Suppressor macrophage treated with lipopolysaccharide for 4 hours (primary cell): ENCODE measurements around the gene TMX1.

Experiments
- DNase-seq: peaks from one replicate; pipeline ENCODE4 v3.0.0-alpha.2; 2020

TMX1 gene

DNA sequence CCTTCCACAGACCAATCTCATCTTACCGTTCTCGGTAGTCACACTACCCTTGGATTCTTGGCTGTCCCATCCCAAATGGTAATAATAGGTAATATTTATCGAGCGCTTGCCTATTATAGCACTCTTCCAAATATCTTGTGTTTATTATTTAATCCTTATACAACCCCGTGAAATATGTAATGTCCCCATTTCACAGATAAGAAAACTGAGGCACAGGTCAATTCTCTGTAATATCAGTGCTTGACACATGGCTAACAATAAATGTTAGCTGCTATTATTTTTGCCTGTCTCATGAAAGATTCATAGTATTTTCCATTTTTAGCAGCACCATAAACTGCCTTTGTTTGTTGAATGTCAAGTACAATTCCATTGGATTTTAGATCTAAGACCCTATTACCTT is 4.5 kb downstream of the TMX1 start:
- no peak for DNase-seq

DNA sequence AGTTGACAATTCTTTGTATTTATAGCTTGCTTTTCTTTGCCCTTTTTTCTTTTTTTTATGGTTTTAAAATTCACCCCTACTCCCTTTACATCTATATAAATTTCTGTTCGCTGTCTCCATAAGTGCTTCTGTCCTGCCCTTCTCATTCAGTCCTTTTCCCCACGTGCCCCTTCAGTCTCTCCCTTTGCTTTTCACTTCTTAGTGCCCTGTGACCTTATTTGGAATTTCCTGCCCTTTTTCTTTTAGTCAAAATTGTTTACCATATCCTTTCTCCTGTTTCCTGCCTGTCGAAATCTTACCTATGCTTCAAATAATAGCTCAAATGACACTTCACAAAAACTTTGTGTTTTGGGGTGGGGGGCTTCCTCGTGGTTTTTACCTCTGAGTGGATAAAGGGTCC is 6.0 kb downstream of the TMX1 start:
- no peak for DNase-seq

DNA sequence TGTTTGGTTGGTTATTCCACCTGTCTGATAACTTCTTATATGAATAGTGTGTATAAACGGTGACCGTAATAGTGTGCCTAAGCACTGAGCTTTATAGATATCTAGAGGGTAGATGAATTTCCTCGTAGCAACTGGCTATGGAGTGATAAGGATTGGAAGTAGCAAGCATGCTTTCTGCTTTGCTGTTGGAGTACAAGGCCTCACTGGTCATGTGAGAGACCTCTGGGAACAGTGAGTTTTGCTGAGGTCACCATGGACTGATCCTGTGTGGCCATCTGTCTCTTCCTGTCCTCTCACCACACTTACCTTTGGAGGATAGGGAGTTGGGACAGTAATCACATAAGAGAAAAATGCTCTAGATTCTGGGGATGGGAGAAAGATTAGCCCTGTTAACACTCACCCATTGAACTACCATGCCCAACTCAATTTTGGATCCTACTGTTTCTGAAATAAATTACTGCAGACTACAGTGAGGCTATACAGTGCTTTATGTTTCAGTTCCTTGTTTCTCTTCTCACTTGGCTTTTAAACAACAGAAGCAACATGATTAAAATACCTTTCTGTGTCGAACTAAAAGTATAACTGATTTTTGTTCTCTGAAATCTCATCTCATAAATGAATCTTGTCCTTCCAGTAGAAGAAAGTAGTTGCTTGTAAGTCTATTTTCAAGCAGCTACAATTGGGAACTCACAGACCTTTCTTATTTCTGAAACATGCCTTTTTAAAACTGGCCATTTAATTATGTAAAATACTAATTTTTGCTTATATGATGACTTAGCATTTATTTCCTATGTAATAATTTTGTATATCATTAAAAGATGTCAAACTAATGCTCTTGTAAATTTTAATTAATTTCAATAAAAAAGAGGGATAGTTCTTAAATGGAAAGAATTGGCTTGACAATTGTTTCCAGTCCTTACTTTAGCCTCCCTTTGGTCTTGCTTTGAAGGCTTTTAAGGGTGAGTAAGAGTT is 8.3 kb downstream of the TMX1 start:
- DNase-seq, result peak; percentile 17

DNA sequence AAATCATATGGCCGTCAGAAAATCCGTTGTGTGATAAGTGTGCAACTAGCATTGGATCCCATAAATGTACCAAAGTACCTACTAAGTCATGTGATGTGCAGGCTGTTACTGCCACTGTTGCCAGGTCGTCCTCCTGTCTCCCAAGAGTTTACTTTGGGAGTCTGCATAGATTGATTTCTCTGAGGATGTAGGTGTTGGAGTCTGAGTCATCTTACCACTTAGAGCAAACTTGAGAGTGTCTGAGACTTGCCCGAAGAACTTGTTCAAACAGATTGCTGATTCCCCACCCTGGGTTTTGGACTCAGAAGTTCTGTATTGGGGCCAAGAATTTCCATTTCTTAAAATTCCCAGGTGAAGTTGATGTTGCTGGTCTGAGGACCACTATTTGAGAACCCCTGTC is 11.4 kb downstream of the TMX1 start:
- DNase-seq, result no peak

DNA sequence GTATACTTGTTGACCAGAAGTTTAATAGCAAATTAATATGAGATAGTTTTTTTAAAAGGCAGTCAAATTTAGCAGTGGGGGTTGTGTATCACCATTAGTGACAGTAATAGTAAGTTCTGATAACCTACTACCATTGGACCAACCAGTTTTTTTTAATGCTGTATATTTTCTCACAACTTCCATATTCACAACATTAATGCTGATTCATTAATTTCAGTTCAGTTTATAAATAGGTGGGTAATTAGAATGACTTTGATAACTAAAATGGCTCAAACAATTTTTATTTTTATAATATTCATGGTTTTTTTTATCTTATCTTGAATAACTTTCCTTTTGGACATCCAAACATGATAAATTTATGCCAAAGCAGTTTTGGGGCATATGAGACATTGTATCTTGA is 13.8 kb downstream of the TMX1 start:
- no peak for DNase-seq

DNA sequence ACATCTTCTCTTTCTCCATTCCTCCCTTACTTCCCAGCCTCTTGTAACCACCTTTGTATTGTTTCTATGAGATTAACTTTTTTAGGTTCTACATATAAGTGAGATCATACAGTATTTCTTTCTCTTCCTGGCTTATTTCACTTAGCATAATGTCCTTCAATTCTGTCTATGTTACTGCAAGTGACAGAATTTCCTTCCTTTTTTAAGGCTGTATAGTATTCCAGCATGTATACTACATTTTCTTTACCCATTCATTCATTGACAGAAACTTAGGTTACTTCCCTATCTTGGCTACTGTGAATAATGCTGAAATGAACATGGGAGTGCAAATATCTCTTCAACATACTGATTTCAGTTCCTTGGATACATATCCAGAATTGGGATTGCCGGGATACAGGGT is 18.2 kb downstream of the TMX1 start:
- DNase-seq, result no peak

DNA sequence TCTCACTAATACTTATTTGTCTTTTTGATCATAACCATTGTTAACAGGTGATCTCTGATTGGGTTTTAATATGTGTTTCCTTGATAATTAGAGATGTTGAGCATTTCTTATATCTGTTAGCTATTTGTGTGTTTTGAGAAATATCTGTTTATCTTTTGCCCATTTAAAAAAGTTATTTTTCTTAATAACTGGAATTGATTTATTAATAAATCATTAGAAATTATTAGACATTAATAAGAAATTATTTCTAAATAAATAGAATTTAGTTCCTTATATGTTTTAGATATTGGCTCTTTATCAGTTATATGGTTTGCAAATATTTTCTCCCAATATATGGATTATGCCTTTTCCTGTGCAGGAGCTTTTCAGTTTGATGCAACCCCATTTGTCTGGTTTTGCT is 18.7 kb downstream of the TMX1 start:
- DNase-seq, result no peak

DNA sequence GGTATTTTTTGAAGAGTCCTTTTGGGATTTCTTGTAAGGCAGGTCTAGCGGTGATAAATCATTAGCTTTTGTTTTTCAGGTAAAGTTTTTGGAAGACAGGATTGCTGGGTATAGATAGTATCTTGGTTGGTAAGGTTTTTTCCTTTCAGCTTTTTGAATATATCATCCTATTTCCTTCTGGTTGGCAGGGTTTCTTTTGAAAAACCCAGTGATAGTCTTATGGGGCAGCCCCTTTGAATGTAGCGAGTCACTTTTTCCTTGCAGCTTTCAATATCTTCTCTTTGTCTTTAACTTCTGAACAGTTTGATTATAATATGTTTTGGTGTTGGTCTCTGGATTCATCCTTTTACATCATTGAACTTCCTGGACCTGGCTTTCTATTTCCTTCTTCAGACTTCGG is 20.2 kb downstream of the TMX1 start:
- no peak for DNase-seq

DNA sequence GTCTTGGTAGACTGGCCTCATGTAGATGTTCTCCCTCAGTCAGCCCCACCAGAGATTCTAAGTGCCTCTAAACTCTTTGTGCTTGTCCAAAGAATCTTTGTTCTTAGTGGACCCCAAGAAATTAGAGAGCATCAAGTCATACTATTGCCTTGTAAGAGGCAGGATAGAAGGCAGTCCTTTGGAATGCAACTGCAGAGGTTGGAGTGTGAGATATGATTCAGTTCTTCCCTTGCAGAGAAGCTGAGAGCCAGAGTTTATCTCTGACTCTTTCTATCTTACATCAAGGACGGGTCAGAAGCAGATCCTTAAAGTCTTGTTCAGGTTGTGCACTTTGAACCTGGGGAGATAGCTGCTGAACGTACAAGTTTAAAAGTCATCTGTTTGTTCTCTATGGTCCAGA is 21.1 kb downstream of the TMX1 start:
- DNase-seq, result no peak

DNA sequence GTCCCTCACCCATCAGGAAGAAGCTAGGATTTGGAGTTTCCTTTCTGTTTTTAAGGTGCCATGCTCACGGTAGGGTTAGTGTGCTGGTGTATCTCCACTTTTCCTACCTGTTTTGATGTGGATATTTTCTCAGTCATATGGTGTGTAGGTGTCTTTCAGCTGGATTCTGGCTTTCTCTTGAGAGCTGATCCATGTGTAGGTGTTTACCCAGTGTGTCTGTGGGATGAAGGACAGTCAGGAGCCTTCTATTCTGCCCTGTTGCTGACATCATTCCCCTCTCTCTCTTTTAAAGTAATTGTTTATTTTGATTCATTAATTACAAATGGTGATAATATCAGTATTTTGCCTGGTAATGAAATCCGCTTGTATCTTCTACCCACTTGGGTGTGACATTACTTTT is 22.8 kb downstream of the TMX1 start:
- DNase-seq, result no peak

DNA sequence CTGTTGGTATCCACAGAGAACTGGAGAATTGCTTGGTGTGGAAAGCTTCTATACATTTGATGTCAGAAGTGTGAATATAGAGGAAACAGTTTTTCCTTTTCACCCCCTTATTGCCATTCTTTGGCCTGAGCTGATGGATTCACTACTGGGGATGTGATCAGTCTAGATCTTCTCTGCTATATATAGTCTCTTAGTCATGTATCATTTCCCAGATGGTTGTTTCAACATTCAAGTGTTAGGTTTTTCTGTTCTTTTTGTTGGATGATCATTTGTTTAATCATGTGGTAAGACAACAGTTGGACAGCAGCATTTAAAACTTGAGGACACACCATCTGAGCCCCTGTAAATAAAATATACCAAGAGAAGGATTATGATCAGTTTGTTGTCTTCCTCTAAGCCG is 29.6 kb downstream of the TMX1 start:
- DNase-seq, result no peak

DNA sequence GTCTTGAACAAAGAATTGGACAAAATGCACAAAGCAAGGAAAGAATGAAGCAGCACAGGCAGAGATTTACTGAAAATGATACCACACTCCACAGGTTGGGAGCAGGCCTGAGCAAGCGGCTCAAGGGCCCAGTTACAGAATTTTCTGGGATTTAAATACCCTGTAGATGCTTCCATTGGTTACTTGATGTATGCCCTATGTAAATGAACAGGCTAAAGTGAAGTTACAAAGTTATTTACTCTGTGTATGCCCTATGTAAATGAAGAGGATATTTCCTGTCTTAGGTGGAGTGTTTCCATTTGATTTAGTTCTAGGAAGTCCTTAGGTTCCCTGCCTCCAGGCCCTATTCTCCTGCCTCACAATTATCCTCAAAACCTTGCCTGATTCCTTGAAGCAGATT is 36.6 kb downstream of the TMX1 start:
- no peak for DNase-seq

DNA sequence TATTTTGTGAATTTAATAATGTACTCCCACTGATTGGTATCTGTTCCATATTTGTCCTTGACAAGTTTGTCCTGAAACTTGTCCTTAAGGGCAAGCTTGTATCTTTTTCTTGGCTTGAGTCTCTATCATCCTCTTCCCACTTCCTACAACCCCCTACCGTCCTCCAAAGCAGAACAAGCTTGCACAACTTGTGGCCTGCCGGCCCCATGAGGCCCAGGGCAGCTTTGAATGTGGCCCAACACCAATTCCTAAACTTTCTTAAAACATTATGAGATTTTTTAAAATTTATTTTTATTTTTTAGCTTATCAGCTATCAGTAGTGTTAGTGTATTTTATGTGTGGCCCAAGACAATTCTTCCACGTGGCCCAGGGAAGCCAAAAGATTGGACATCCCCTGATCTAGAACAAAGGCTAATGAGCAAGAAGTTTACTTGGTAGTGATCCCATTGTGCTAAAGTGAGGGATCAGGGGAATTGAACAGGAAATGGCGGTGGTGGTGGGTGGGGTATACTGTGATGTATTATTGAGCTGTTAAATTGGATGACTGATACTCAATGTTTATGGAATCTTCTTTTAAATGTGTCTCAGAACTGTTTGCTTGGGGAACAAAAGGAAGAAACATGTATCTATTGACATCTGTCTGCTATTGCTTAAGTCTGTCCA is 37.8 kb downstream of the TMX1 start:
- no peak for DNase-seq

DNA sequence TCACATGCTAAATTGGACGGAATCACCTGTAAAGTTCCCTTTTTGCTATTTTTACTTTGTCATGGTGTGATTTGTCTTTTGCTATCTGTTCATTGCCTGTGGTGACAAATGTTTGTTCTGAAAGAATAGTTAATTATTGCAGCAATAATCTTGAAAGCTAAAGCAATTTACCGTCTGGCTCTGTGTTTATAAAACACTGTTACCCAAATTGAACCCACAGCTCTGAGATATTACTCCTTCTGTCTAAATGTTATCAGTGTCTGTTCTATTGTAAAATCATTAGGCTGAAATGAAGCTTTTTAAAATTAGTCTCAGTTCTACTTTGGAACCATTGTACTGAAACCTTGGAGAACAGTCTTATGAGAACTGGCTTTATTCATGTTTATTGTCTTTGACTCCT is 42.5 kb downstream of the TMX1 start:
- no peak for DNase-seq

DNA sequence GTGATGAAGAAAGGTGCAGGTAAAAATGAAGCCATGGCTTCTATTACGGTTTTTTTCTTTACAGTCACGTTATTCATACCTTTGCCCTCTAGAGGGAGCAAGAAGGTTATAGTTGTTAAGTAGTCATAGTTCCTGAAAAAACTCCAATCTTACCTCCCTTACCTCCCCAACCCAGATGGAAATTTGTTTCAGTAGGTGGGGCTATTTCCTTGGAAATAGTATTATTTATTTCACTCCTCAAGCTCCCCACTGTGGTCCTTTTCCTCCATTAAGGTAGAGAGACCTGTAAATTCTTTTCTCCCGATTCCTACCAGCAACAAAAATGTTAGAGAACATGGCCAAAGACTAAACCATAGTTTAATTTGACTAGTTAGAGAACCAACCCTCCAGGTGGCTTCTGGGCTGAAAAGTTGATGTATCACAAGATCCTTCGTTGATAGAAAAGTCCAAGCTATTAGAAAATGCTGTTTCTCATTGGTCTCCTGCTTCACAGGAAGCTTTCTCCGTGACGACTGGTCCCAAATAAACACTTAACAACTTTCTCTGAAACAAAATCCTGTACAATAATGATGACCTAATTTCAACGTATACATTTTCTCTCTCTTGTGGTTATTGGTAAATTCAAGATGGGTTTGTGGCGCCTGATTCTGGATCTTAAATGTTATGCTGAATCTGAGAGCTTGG is 43.5 kb downstream of the TMX1 start:
- DNase-seq, result peak; percentile 59

DNA sequence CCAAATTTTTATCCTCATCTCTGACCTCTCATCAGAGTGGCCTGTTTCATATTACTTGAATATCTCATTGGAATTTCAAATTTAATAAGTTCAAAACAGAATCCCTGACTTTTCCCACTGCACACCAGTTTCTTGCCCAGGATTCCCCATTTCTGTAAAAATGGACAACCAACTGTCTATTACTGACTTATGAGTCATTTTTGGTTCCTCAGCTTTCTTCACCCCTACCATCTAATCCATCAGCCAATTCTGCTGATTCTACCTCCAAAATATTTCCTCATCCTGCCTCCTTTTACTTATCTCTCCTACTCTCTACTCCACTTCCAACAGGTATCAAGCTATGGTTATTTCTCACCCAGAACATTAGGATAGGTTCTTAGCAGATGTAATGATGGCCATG is 44.2 kb downstream of the TMX1 start:
- DNase-seq, result no peak

DNA sequence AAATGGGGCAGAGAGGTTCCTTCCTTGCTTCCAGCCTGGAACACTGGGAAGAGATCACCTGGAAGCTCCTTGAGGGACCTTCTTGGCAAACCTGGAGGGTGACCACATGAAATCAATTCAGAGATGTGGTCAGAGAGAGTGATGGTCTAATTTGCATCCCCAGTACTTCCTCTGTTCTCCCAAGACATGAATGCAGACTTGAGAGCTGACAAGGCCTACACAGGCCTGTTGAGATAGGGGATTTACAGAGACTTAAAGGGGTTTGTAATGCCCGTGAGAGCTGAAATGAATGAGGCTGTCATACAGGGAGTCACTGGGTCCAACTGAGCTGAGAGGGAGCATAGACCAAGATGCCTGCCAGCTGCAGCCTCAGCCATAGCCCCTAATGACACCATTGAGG is 45.1 kb downstream of the TMX1 start:
- no peak for DNase-seq

DNA sequence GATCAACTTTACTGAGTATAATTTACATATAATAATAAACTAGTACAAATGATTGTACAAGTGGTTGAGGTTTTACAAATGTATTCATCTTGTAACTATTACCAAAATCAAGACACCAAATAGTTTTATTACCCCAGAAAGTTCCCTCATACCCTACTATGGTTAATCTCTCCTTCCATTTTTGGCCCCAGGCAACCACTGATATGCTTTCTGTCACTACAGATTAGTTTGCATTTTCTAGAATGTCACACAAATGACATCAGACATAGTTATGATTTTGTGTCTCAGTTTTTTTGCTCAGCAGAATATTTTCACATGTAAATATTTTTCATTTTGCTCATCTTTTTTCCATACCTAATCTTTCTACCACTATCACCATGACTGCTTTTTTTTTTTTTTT is 49.1 kb downstream of the TMX1 start:
- DNase-seq, result no peak

DNA sequence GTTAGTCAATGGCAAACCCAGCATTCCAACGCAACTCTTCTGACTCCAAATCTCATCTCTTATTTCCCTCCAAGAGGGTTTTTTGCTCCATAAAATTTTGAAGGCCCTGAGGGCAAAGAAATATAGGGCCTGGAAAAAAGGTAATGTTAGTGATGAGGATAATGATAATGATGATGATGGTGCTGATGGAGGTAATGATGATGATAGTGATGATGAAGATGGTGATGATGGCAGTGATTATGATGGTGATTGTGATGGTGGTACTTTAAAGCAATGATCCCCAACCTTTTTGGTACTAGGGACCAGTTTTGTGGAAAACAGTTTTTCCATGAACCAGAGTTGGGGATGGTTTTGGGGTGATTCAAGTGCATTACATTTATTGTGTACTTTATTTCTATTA is 50.1 kb downstream of the TMX1 start:
- DNase-seq, result no peak

DNA sequence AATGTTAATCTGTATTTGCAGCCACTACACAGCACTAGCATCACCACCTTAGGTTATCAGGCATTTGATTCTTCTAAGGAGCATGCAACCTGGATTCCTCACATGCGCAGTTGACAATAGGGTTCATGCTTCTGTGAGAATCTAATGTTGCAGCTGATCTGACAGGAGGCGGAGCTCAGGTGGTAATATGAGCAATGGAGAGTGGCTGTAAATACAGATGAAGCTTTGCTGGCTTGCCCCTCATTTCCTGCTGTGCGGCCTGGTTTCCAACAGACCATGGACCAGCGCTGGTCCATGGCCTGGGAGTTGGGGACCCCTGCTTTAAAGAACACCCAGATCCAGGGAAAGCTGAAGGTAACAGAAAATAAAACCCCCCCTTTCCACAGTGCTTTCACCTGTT is 51.0 kb downstream of the TMX1 start:
- no peak for DNase-seq

DNA sequence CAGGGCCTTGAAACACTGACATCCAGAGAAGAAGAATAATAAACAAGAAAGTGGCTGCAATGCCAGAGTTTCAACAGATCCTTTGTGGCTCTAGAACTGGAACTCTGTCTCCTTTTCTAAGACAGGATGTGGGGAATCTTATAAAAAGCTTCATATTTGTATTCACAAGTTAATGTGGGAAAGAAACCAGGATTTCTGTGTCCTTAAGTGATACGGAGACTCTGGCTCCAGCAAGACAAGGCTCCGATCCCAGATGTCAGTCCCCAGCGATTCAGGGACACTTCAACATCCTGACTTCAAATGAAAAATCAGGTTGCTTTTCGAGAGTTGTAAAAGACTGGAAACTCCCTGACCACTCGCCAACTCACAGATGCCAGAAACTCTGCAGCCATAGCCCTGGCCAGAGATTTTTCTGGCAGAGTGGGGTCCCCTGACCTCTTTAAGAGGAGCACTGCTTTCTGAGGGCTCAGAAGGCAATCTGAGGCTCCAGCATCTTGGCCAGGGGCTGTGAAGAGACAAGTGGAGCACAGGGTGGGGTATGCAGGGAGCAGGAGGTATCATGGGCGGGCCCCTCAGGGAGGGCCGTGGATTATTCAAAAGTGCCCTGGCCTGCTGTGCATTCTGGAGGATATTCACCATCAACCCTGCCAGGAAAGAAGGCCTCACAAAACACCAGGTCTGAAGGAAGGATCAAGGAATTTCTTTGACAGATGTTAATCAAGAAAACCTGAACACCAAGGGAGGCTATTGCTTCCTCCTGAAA is 53.3 kb downstream of the TMX1 start:
- DNase-seq, result no peak

DNA sequence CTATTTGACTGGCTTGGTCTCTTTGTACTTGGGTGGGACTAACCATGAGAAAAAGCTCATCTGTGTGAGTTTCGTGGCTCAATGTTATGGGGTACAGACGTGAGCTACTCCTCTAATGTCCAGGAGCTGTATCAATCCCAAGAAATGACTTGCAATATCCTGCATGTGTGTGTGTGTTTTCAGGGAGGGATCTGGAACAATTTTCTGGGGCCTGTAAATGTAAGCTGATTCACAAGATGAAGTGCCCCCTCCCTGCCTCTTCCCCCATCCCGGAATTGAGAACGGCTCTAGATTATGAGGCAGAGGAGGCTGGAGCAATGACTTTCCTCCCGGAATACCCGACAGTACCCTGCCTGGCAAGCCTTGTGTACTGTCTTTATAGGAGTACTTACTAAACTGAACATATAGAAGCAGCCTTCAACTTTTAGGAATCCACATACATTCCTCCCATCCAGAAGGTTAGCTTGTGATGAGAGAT is 53.9 kb downstream of the TMX1 start:
- DNase-seq, result no peak

DNA sequence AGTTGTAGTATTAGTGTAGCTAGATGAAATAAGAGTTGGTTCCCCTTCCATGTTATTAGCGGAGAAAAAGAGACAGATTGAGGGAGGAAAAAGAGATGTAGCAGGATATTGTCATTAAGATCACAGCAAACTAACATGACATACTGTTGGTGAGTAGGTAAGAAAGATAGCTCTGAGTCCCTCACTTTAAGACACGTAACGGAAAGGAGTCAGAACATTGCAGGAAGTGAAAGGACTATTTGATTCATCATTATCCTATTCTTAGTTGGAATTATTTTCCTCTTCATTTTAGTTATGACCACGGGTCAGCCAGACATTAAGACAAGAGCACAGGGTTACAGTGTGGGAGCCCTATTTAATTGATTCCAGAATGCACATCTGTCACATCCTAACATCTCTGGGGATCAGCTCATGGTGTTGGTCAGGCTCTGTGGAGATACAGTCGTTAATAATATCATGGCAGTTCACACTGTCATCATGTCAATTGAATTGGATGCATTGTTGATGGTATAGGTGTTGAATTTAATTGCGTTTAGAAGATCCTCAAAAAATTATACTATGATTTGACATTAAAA is 55.0 kb downstream of the TMX1 start:
- DNase-seq, result no peak
